ENCODE results near the gene IGF1.

The IGF1 gene

GRCh38 chr12:102438047-102438826 is 42.1 kb downstream of the IGF1 start:
- in situ Hi-C loops (cut with MboI; ENCODE audit: low pct_unique_long_range_greater_than_20kb, low sequenced_read_pairs) = no loop called here
- no peak for DNase-seq

GRCh38 chr12:102437511-102437910 is 42.9 kb downstream of the IGF1 start:
- in situ Hi-C loops (cut with MboI; ENCODE audit: low pct_unique_long_range_greater_than_20kb, low sequenced_read_pairs) = no loop called here
- DNase-seq = no peak

- in situ Hi-C loops (cut with MboI; ENCODE audit: low pct_unique_long_range_greater_than_20kb, low sequenced_read_pairs) = no loop called here
Observed at GRCh38 chr12:102436867-102437266, 43.5 kb downstream of the IGF1 start.

GRCh38 chr12:102435827-102436436 is 44.4 kb downstream of the IGF1 start:
- in situ Hi-C loops (cut with MboI; ENCODE audit: low pct_unique_long_range_greater_than_20kb, low sequenced_read_pairs) = no loop called here
- DNase-seq = no peak

More at GRCh38 chr12:102436867-102437266, 43.5 kb downstream of the IGF1 start:
- DNase-seq = no peak

GRCh38 chr12:102433304-102433703 is 47.1 kb downstream of the IGF1 start:
- in situ Hi-C loops (cut with MboI; ENCODE audit: low pct_unique_long_range_greater_than_20kb, low sequenced_read_pairs) = no loop called here
- DNase-seq = no peak

DNA sequence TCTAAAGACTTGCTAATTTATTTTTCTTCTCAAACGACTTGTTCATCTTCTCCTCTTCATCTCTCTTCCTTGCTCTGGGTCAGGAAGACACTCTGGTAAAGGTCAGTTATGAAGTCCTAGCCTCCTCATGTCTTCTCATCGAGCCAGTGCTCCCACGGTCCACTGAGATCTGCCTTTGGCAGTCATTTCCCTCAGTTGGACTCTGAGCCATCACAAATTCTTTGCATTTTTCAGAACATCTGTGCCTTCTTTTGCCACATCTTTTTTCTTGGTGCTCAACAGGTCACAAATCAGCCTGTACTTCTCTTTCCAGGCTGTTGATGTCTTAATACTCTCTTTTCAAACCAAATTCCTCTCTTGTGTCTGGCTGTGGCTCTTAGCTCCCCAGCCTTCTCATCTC is 49.7 kb downstream of the IGF1 start:
- no peak for DNase-seq
- in situ Hi-C loops (cut with MboI; ENCODE audit: low pct_unique_long_range_greater_than_20kb, low sequenced_read_pairs) = no loop called here

DNA sequence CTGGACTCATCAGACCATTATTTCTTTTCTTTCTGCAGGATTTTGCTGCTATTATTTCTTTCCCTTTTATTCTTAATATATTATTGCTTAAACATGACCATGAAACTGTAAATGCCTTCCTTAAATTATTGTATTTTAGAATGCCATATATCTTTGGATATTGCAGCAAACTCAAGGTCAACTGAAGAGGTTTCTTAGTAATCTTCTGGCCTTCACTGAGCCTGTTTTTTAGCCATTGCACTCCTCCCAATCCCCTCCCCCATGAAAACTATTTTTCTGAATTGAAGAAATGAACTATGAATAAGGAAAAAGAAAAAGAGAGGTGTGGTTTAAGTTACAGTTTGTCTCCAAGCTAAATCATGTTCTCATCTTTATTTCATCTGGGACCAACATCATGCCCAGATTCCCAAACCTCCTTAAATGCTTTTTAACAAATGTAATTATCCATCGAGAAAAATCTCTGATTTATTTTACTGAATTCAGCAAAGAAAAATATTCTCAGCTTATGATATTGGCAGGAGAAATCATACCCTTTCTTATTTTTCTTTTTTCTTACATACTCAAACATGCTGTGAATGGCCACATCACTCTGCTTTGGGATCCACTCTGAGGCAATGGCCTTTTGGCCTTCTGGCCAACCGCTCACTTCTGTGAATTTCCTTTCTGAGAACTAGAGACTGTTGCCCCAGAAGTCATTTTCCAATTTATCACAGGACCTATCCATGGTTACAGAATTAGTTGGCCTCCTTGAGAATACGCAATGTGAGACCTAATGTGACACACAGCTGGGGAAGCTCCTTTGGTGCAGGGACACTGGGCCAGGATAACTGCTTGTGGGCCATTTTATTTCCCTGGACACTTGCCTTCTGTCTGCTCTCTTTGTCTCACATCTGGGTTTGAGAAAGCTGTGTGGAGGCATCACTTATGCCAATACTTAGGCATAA is 50.9 kb downstream of the IGF1 start:
- no peak for DNase-seq
- in situ Hi-C loops (cut with MboI; ENCODE audit: low pct_unique_long_range_greater_than_20kb, low sequenced_read_pairs) = no loop called here

- in situ Hi-C loops (cut with MboI; ENCODE audit: low pct_unique_long_range_greater_than_20kb, low sequenced_read_pairs) = no loop called here
- no peak for DNase-seq
Observed at GRCh38 chr12:102427543-102427941, 52.8 kb downstream of the IGF1 start.

GRCh38 chr12:102426599-102427542 is 53.5 kb downstream of the IGF1 start:
- DNase-seq = no peak
- in situ Hi-C loops (cut with MboI; ENCODE audit: low pct_unique_long_range_greater_than_20kb, low sequenced_read_pairs) = no loop called here

DNA sequence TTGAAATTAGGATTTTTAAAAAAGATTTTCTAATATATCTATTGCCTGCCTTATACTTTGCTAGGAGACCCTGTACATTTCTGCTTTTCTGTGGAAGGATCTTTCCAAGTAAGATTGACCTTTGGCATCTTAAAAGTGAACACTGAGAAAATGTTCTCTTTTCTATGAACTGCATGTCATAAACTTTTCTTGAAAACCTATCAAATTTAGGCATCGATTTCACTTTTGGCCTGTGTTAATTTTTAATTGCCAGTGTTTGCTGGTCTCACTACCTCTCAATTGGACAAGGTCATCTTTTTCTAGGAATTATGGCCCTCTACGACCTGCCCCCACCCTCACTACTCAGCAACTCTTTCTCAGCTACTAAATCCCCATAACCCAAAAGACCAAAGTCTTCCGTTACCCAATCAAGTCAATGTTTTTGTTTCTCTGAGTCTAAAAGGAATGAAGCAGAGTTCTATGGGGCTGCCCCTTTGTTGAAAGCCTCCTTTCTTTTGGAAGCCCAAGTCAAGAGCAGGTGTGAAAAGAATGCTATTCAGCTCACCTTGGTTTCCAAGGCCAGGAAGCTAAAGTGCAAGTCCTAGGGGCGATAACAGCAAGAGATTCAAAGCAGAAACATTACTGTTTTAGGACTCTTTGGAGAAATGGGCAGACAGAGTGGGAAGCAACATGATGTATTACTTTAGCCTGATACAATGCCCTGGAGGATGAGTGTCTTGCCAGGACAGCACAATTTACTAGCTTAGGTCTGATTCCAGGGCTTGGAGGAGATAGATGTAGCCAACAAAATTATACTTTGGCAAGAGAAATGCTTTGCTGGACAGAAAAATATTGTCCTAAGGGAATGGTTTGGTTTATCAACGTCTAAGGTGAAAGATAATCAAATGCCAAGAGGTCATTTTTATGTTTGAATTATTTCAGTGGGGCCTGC is 55.0 kb downstream of the IGF1 start:
- in situ Hi-C loops (cut with MboI; ENCODE audit: low pct_unique_long_range_greater_than_20kb, low sequenced_read_pairs) = no loop called here
- DNase-seq = no peak

DNA sequence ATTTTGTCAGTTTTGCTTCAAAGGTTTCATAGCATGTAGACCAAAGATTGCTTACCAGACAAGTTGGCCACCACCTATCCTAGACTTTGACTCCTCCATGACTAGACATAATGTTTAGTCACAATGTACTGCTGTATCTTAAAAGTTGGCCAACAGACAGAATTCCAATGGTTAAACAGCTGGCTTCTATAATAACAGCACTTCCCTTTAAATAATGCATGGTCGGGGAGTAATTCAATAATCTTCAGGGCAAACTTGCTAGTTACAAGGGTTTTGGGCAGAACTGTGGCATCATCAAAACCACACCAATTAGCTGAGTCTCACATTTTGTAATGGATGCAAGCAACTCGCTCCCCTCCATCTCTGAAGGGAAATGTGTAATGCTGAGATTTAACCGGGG is 56.9 kb downstream of the IGF1 start:
- DNase-seq = no peak
- in situ Hi-C loops (cut with MboI; ENCODE audit: low pct_unique_long_range_greater_than_20kb, low sequenced_read_pairs) = no loop called here

DNA sequence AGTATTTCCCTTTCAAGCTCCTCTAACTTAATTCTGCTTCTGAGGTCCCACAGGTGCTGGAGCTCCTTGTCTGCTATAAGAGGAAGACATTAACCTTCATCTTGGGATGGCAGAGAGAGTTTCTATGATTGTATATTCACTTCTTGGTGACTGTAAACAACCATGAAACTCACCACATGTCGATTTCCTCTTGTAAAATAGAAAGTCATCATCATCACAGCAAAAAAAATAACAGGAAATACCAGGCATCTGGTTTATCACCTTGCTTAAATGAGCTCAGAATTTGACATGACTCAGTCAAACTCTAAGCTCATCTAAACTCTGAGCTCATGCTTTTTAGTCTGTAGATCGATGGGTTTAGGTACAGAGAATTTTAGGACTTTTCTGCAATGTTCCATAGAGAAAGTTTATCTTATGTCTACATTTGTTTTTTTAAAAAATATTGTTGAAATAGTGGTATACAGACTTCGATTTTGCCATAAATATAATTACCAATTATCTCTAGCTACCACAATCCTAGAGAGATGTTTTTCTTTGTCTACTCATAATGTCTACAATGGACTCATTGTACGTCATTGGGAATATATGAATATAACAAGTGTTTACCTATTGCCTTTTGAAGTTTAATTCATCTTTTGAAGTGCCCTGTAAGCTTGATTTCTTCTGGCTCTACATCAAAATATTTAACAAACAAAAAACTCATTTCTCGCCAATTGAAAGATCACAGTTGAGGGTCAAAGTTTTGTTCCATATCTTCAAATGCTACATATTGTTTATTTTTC is 58.4 kb downstream of the IGF1 start:
- no peak for DNase-seq
- in situ Hi-C loops (cut with MboI; ENCODE audit: low pct_unique_long_range_greater_than_20kb, low sequenced_read_pairs) = no loop called here

DNA sequence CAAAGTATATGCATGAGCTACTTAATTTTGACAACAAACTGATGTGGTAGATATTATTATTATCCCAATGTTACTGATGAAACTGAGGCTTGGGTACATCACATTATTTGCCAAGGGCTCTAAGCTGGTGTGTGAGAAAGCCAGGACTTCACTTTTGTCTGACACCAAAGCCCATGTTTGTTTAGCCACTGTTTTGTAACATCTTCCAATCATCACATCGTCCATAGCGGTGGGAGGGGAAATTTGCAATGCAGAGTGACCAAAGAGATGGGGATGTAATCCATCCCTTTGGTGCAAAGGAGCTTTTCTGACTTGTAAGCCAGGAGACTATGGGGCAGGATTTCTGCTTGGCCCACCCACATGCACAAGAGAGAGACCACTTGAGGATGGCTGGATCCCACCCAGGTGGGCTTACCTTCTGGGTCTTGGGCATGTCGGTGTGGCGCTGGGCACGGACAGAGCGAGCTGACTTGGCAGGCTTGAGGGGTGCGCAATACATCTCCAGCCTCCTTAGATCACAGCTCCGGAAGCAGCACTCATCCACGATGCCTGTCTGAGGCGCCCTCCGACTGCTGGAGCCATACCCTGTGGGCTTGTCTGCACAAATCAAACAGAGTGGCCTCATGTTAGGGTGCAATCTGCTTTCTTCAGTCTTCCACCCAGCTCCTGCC is 61.1 kb downstream of the IGF1 start:
- in situ Hi-C loops (cut with MboI; ENCODE audit: low pct_unique_long_range_greater_than_20kb, low sequenced_read_pairs) = no loop called here

DNA sequence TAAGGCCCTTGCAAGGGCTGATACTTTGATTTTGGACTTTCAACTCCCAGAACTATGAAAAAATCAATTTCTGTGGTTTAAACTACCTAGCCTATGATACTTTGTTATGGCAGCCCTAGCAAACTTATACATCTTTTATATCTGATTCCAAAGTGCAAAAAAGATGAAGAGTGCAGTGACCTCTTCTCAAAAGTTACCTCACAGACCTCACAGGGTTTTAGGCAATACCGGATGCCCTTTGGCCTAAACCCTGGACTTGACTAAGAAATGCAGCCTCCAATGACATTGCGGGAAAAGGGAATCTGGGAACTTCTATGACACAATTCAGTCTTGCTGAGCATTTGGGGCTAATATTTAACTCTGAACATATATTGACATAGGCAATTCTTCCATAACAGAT is 63.3 kb downstream of the IGF1 start:
- in situ Hi-C loops (cut with MboI; ENCODE audit: low pct_unique_long_range_greater_than_20kb, low sequenced_read_pairs) = no loop called here
- no peak for DNase-seq

More for the DNA sequence above, 61.1 kb downstream of the IGF1 start:
- DNase-seq = no peak

DNA sequence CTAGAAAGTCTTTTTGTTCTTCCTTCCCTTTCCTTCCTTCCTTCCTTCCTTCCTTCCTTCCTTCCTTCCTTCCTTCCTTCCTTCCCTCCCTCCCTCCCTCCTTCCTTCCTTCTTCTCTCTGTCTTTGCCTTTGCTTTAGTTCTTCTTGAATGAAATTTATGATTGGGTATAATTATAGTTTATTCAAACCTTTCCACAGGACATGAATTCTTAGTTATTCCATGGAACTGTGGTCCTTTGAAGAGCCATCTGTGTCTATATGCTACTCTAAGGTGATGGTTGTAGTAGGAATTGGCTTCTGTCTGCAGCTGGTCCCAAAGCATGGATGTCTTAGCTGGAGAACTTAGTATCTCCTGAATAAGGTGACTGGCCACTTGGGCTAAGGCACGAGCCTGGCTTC is 64.8 kb downstream of the IGF1 start:
- DNase-seq = no peak
- in situ Hi-C loops (cut with MboI; ENCODE audit: low pct_unique_long_range_greater_than_20kb, low sequenced_read_pairs) = no loop called here

- in situ Hi-C loops (cut with MboI; ENCODE audit: low pct_unique_long_range_greater_than_20kb, low sequenced_read_pairs) = no loop called here
- no peak for DNase-seq
Observed at GRCh38 chr12:102413396-102413795, 67.0 kb downstream of the IGF1 start.

GRCh38 chr12:102410511-102410910 is 69.9 kb downstream of the IGF1 start:
- DNase-seq = no peak
- in situ Hi-C loops (cut with MboI; ENCODE audit: low pct_unique_long_range_greater_than_20kb, low sequenced_read_pairs) = no loop called here
